Lower leg skin (tissue), 3 donors: Measurements from ENCODE around the gene STARD9.

Experiments
- POLR2A ChIP-seq, 2 donors: fragments of 450-650 bp; IDR thresholded peaks; one replicate each; pipeline ENCODE4 v1.6.1; 2016 to 2017; ENCODE audit warnings: antibody characterized with exemption in 2 of 2, mild to moderate bottlenecking in 1 of 2, moderate library complexity in 1 of 2
- TF ChIP-seq, protein P1 (sequence below), 3 donors: fragments of 450-650 bp; IDR thresholded peaks; one replicate each; pipeline ENCODE4 v1.5.1; 2016; ENCODE audit warnings: antibody characterized with exemption in 3 of 3, mild to moderate bottlenecking in 3 of 3, moderate library complexity in 2 of 3

DNA sequence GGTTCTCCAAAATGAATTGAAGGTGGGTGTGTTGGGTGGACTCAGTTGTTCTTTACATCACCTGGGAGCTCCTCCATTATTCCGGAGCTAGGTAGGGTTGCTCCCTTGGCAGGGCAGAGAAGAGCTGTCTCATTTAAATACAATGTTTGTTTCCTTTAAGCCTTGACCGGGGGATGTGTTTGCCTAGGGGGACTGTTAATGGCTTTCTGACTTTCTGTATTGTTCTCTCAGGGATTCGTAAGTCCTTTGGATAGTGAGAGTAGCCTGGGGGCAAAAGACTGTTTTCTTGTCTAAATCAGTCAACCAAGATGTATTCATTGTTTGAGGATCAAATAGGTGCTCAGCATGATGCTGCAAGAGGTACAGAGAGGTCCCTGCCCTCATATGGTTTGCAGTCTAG, 90.4 kb downstream of the STARD9 start:
- TF ChIP-seq, protein P1, sequence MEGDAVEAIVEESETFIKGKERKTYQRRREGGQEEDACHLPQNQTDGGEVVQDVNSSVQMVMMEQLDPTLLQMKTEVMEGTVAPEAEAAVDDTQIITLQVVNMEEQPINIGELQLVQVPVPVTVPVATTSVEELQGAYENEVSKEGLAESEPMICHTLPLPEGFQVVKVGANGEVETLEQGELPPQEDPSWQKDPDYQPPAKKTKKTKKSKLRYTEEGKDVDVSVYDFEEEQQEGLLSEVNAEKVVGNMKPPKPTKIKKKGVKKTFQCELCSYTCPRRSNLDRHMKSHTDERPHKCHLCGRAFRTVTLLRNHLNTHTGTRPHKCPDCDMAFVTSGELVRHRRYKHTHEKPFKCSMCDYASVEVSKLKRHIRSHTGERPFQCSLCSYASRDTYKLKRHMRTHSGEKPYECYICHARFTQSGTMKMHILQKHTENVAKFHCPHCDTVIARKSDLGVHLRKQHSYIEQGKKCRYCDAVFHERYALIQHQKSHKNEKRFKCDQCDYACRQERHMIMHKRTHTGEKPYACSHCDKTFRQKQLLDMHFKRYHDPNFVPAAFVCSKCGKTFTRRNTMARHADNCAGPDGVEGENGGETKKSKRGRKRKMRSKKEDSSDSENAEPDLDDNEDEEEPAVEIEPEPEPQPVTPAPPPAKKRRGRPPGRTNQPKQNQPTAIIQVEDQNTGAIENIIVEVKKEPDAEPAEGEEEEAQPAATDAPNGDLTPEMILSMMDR (IDR thresholded peaks at IDR 0.05) = no peak
- no peak for TF ChIP-seq POLR2A (IDR thresholded peaks at IDR 0.05)
